Measurements from ENCODE around the gene TMEM88. TPM values are rescaled to one million over a fixed set of nuclear protein-coding genes. Genes with fewer than 3 reads are reported as not detected.

The TMEM88 gene
- total and polyA plus RNA-seq, 2 donors (not counting 3 experiments of a cell fraction or from before 2014, with no cell fraction given), result 53.4 to 165 TPM

DNA sequence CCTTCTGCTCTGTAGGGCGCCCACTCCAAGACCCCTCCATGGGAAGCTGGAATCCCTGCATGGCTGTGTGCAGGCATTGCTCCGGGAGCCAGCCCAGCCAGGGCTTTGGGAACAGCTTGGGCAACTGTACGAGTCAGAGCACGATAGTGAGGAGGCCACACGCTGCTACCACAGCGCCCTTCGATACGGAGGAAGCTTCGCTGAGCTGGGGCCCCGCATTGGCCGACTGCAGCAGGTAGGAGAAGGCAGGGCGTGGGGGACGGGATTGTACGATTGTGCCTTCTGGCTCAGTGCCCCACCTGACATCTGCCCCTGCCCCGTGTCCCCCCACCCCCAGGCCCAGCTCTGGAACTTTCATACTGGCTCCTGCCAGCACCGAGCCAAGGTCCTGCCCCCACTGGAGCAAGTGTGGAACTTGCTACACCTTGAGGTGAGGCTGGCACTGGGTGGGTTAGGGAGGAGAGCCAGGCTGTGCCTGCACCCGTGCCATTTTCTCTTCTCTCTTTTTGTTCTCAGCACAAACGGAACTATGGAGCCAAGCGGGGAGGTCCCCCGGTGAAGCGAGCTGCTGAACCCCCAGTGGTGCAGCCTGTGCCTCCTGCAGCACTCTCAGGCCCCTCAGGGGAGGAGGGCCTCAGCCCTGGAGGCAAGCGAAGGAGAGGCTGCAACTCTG is 8.7 kb upstream of the TMEM88 start:
- CTCF ChIA-PET, result interaction anchor here (2.4 kb wide), 1 partner anchor 12 kb away, joined by 32 read pairs; the partner anchor contains the start of gene KDM6B
- Histone ChIP-seq H3K79me2 (ENCODE audit: control insufficient read depth, insufficient read depth, low read length) (peaks cover 10% of the 10 kb centered on the region), H3K9me3 (replicated peaks; ENCODE audit: control insufficient read depth, insufficient read depth, low read length) (no peaks in the 10 kb centered on the region)

More for the DNA sequence above, 8.7 kb upstream of the TMEM88 start:
- H3K9me1 ChIP-seq (replicated peaks; ENCODE audit: control insufficient read depth, extremely low read depth, insufficient read depth, low read length), result no peaks in the 10 kb centered on the region
- TF ChIP-seq MYC (IDR thresholded peaks at IDR 0.05; ENCODE audit: low read depth, low read length), result no peak
- no peak for TF ChIP-seq EZH2 (IDR thresholded peaks at IDR 0.05; ENCODE audit: borderline replicate concordance, low read depth, low read length, severe bottlenecking)
- no peak for TF ChIP-seq JUN (IDR thresholded peaks at IDR 0.05; ENCODE audit: borderline replicate concordance, insufficient read depth, insufficient read length, low read depth)
- no peak for TF ChIP-seq FOS (IDR thresholded peaks at IDR 0.05; ENCODE audit: borderline replicate concordance, insufficient read depth, low read length)
- TF ChIP-seq, protein P1, sequence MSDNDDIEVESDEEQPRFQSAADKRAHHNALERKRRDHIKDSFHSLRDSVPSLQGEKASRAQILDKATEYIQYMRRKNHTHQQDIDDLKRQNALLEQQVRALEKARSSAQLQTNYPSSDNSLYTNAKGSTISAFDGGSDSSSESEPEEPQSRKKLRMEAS (IDR thresholded peaks at IDR 0.05; ENCODE audit: insufficient read depth, insufficient read length), result no peak
- TF ChIP-seq, protein P2, sequence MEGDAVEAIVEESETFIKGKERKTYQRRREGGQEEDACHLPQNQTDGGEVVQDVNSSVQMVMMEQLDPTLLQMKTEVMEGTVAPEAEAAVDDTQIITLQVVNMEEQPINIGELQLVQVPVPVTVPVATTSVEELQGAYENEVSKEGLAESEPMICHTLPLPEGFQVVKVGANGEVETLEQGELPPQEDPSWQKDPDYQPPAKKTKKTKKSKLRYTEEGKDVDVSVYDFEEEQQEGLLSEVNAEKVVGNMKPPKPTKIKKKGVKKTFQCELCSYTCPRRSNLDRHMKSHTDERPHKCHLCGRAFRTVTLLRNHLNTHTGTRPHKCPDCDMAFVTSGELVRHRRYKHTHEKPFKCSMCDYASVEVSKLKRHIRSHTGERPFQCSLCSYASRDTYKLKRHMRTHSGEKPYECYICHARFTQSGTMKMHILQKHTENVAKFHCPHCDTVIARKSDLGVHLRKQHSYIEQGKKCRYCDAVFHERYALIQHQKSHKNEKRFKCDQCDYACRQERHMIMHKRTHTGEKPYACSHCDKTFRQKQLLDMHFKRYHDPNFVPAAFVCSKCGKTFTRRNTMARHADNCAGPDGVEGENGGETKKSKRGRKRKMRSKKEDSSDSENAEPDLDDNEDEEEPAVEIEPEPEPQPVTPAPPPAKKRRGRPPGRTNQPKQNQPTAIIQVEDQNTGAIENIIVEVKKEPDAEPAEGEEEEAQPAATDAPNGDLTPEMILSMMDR (IDR thresholded peaks at IDR 0.05; ENCODE audit: extremely low read depth in 1 of 2, insufficient read depth in 1 of 2, low read depth in 1 of 2, low read length in 2 of 2), result no peak
- no peak for TF ChIP-seq GATA2 (IDR thresholded peaks at IDR 0.05; ENCODE audit: insufficient read depth, insufficient read length, low read depth, low read length)
- BruUV-seq (replicated peaks), result no TSS peak
- no peaks in the 10 kb centered on the region for H4K20me1 ChIP-seq (replicated peaks; ENCODE audit: control insufficient read depth, extremely low read depth, insufficient read depth, low read length)
- no peak overlapping the region for H3K4me3 ChIP-seq (replicated peaks in 1 of 3; ENCODE audit: insufficient read depth in 1 of 3, low read depth in 1 of 3, low read length in 3 of 3)
- no peak for DNase-seq (ENCODE audit: low read depth, low spot score)
- no peak overlapping the region for H3K27ac ChIP-seq (ENCODE audit: insufficient read depth, low read depth, low read length)
- no peak overlapping the region for H3K4me2 ChIP-seq (ENCODE audit: insufficient read depth, low read length)
- peaks cover 9% of the 10 kb centered on the region for H3K4me1 ChIP-seq (ENCODE audit: control insufficient read depth, extremely low read depth, insufficient read depth, low read length)
- no peak overlapping the region for H3K9ac ChIP-seq (replicated peaks; ENCODE audit: extremely low read depth, insufficient read depth, low read length)
- intact Hi-C loops (cut with micrococcal nuclease) (loop anchor here (10.0 kb wide), 1 partner anchor 231 kb away; the partner anchor contains the start of gene FXR2), dilution Hi-C loops (cut with MboI; ENCODE audit: extremely low pct_ligation_motif_present, low sequenced_read_pairs) (no loop called here)
- FAIRE-seq, result no peak
- no peaks in the 10 kb centered on the region for H3K27me3 ChIP-seq (ENCODE audit: control insufficient read depth in 2 of 2, insufficient read depth in 2 of 2, low read length in 2 of 2)
- H2AFZ ChIP-seq (ENCODE audit: low read depth, low read length), result no peak overlapping the region
- peaks cover 6 to 35% of the 10 kb centered on the region in 2 experiments for H3K36me3 ChIP-seq (ENCODE audit: control insufficient read depth in 2 of 2, extremely low read depth in 1 of 2, insufficient read depth in 2 of 2, low read length in 2 of 2)
- POLR2A ChIA-PET, result no interaction called here

Measured in endothelial cell of umbilical vein (primary cell).